GM18873 (cell line): ENCODE results near the gene EDNRB.
"Not testable (repeated sequence)": the region's sequence is repeated elsewhere in the genome, so short reads cannot be mapped to it uniquely, and the experiment has no call there.

ENCODE experiments used
- ATAC-seq: cut with Tn5 transposase; IDR thresholded peaks from one replicate; pipeline ENCODE4 v1.9.1; 2021; ENCODE audit warnings: mild to moderate bottlenecking, moderate library complexity, moderate number of reproducible peaks; ENCODE audit not compliant: unreplicated experiment, low FRiP score

EDNRB gene

DNA sequence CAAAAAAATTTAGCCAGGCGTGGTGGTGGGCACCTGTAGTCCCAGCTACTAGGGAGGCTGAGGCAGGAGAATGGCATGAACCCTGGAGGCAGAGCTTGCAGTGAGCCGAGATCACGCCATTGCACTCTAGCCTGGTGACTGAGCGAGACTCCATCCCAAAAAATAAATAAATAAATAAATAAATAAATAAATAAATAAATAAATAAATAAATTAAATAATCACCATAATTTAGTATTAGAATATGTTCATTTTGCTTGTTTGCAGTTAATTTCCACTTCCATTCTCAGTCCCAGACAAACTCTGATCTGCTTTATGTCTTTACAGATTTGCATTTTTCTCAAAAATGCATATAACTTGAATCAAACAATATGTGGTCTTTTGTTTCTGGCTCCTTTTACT lies 70.6 kb downstream of the EDNRB start:
- ATAC-seq, result not testable (repeated sequence)

- ATAC-seq, result peak; percentile 79
Measured at GRCh38 chr13:77846173-77846572, 72.5 kb downstream of the EDNRB start.
